OCI-LY7 (cell line): ENCODE measurements around the gene TAF11L5. TPM values are rescaled to one million over a fixed set of nuclear protein-coding genes. Genes with fewer than 3 reads are reported as not detected.
"Not testable (repeated sequence)": the region's sequence is repeated elsewhere in the genome, so short reads cannot be mapped to it uniquely, and the experiment has no call there.

ENCODE experiments used
- Bru-seq: library from RNA; stranded (reverse); fragments of 400-500 nt; gene quantifications from one replicate; lab custom pipeline; 2021; lab: Mats Ljungman, UMichigan
- BruChase-seq, 2 experiments: library from RNA; stranded (reverse); fragments of 400-500 nt; gene quantifications; one replicate each; lab custom pipeline; 2021; lab: Mats Ljungman, UMichigan
- BruUV-seq: library from RNA; stranded (reverse); fragments of 400-500 nt; replicated peaks from 2 replicates; lab custom pipeline; 2021; lab: Mats Ljungman, UMichigan
- CTCF ChIA-PET: fragments of 300-600 bp; sonication (Branson Sonifier 250); formaldehyde crosslinking; loops from one replicate; lab custom pipeline; 2022; ENCODE audit warnings: antibody characterized with exemption; ENCODE audit not compliant: unreplicated experiment; lab: Charles Lee
- POLR2A ChIA-PET: fragments of 300-600 bp; sonication (Branson Sonifier 250); formaldehyde crosslinking; loops from one replicate; lab custom pipeline; 2022; ENCODE audit warnings: antibody characterized with exemption; lab: Charles Lee
- DNase-seq: peaks from one replicate; pipeline ENCODE4 v3.0.0-alpha.2; 2015; ENCODE audit warnings: low spot score
- H2AFZ ChIP-seq: fragments of 200-600 bp; sonication (generic), shearing (Covaris generic); 2 replicates; pipeline ENCODE4 v1.6.1; 2014; ENCODE audit warnings: mild to moderate bottlenecking, antibody characterized with exemption, low read length, moderate library complexity
- H3K27ac ChIP-seq: fragments of 200-600 bp; sonication (generic); 2 replicates; pipeline ENCODE4 v1.5.1; 2014; ENCODE audit warnings: mixed run types, low read depth, mild to moderate bottlenecking, moderate library complexity, low read length, inconsistent platforms; ENCODE audit not compliant: poor library complexity, severe bottlenecking
- H3K36me3 ChIP-seq: fragments of 200-600 bp; sonication (generic); 2 replicates; pipeline ENCODE4 v1.6.1; 2014; ENCODE audit warnings: mild to moderate bottlenecking, antibody characterized with exemption, low read length, moderate library complexity, mixed read lengths; ENCODE audit not compliant: insufficient read depth
- H3K4me1 ChIP-seq: fragments of 200-600 bp; sonication (generic); 2 replicates; pipeline ENCODE4 v1.5.1; 2014; ENCODE audit warnings: mild to moderate bottlenecking, low read length; ENCODE audit not compliant: insufficient read depth, poor library complexity, severe bottlenecking
- H3K4me2 ChIP-seq: fragments of 200-600 bp; sonication (generic); 2 replicates; pipeline ENCODE4 v1.6.1; 2014; ENCODE audit warnings: mild to moderate bottlenecking, low read length
- H3K4me3 ChIP-seq: fragments of 200-600 bp; sonication (generic); 2 replicates; pipeline ENCODE4 v1.5.1; 2014; ENCODE audit warnings: mild to moderate bottlenecking, low read depth, low read length; ENCODE audit not compliant: poor library complexity, severe bottlenecking
- H3K79me2 ChIP-seq: fragments of 200-600 bp; sonication (generic); 2 replicates; pipeline ENCODE4 v1.6.1; 2016; ENCODE audit warnings: low read depth, mild to moderate bottlenecking, low read length, moderate library complexity, mixed read lengths; ENCODE audit not compliant: insufficient read depth
- H3K9me2 ChIP-seq: fragments of 200-600 bp; sonication (generic); 2 replicates; pipeline ENCODE4 v1.6.1; 2016; ENCODE audit warnings: mild to moderate bottlenecking, low read length, mixed read lengths; ENCODE audit not compliant: insufficient read depth
- H3K9me3 ChIP-seq: fragments of 200-600 bp; sonication (generic); 2 replicates; pipeline ENCODE4 v1.6.1; 2014; ENCODE audit warnings: mild to moderate bottlenecking, mixed run types, low read length, mixed read lengths
- H4K20me1 ChIP-seq: fragments of 200-600 bp; sonication (generic); 2 replicates; pipeline ENCODE4 v1.6.1; 2014; ENCODE audit warnings: mild to moderate bottlenecking, antibody characterized with exemption, low read length, moderate library complexity, mixed read lengths; ENCODE audit not compliant: insufficient read depth
- CTCF ChIP-seq: fragments of 200-600 bp; sonication (generic); conservative IDR thresholded peaks from 2 replicates; pipeline ENCODE4 v1.5.1; 2014; ENCODE audit warnings: mild to moderate bottlenecking, antibody characterized with exemption, low read length, moderate library complexity, mixed read lengths
- EZH2phosphoT487 ChIP-seq: fragments of 200-600 bp; sonication (generic); IDR thresholded peaks from 2 replicates; pipeline ENCODE4 v1.6.1; 2018; ENCODE audit warnings: low read depth, borderline replicate concordance, mild to moderate bottlenecking, mixed run types, antibody characterized with exemption, low read length, moderate library complexity, mixed read lengths
- intact Hi-C: fragments of 100-400 bp; cut with micrococcal nuclease; formaldehyde crosslinking; loops from one replicate; pipeline ENCODE4 v1.10.0; 2022; ENCODE audit not compliant: unreplicated experiment
- long read RNA-seq: library from polyadenylated mRNA; stranded (forward); transcript quantifications from one replicate; pipeline ENCODE4 v2.0.0, GENCODE V29; 2022
- total RNA-seq, 2 experiments: library from RNA; depleted of rRNA in 1 of 2; stranded (reverse); fragments of >200 nt in 1 of 2; shearing (Covaris generic) in 1 of 2; gene quantifications; 2 replicates each; pipeline ENCODE4 v1.2.3, GENCODE V29; 2014 to 2022

Gene TAF11L5
- total RNA-seq (2014; rRNA removed; shearing (Covaris generic)) (not detected in 2 replicates), total RNA-seq (2022) (not detected in 2 replicates), Bru-seq, nascent RNA (not detected), BruChase-seq, experiment 1, labeled RNA remaining after a 6-hour chase (not detected), BruChase-seq, experiment 2, labeled RNA remaining after a 2-hour chase (not detected)
- long read RNA-seq = 0 reads

- CTCF ChIA-PET, H3K4me2 ChIP-seq, BruUV-seq, H3K4me3 ChIP-seq, H3K79me2 ChIP-seq, intact Hi-C loops, H3K9me3 ChIP-seq, H3K4me1 ChIP-seq, DNase-seq, H3K9me2 ChIP-seq, H3K36me3 ChIP-seq, POLR2A ChIA-PET, H4K20me1 ChIP-seq, H3K27ac ChIP-seq, H2AFZ ChIP-seq: not testable (repeated sequence)
Measured at GRCh38 chr5:17524935-17525334, at the start of gene TAF11L5. TAF11L5 (plus strand) TSS chr5:17525235.

- Histone ChIP-seq H3K79me2 (no peaks in the 10 kb centered on the region), H3K4me3 (no peak overlapping the region), H3K9me3 (no peaks in the 10 kb centered on the region), H3K36me3 (no peaks in the 10 kb centered on the region), H3K4me1 (peaks cover 16% of the 10 kb centered on the region), H4K20me1 (no peaks in the 10 kb centered on the region), H2AFZ (0 out of 2 replicates have a peak overlapping the region, but pooled peaks have one; percentile 59), H3K4me2 (no peak overlapping the region), H3K9me2 (no peaks in the 10 kb centered on the region), H3K27ac (no peak overlapping the region)
- intact Hi-C loops = no loop called here
- TF ChIP-seq CTCF (no peak), EZH2phosphoT487 (no peak)
- no TSS peak for BruUV-seq
- ChIA-PET CTCF (no interaction called here), POLR2A (interaction anchor here (0.5 to 0.9 kb wide), 2 partner anchors 12 to 1548 kb away, joined by 4 to 5 read pairs; no protein-coding TSS in a partner anchor)
- no peak for DNase-seq
Measured at GRCh38 chr5:17477043-17477442, 48.0 kb upstream of the TAF11L5 start.

DNA sequence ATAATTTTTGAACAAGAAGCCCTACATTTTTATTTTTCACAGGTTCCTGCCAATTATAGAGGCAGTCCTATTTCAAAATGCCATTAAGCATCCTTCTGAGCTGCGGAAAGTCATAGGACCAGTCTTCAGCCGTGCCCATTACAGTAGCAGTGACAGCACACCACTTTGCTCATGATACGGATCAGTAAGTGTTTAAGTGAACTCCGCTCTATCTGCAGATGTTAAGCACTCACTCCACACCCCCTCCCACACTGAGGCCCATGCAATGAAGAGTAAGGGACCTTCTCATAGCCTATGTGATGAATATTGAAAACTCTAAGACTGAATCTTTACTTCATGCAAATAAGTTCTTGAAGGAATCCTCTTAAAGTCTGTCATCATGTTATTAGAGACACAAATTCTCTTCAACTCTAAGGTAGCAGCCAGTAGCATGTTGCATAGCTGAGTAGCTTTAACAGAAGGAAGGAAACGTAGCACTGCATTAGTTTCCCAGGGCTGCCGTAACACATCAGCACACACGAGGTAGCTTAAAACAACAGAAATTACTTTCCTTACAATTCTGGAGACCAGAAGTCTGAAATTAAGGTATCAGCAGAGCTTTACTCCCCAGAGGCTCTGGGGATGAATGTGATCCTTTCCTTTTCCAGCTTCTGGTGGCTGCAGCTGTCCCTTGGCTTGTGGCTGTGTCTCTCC is 47.3 kb upstream of the TAF11L5 start:
- Histone ChIP-seq H3K4me1 (peaks cover 16% of the 10 kb centered on the region), H3K4me3 (no peak overlapping the region), H3K79me2 (no peaks in the 10 kb centered on the region), H3K9me2 (no peaks in the 10 kb centered on the region), H2AFZ (peak overlapping the region; percentile 59), H3K27ac (no peak overlapping the region), H4K20me1 (no peaks in the 10 kb centered on the region), H3K9me3 (no peaks in the 10 kb centered on the region), H3K4me2 (no peak overlapping the region), H3K36me3 (no peaks in the 10 kb centered on the region)
- TF ChIP-seq EZH2phosphoT487 = no peak
- TF ChIP-seq CTCF = no peak
- peak; percentile 26 for DNase-seq
- intact Hi-C loops = no loop called here
- no TSS peak for BruUV-seq
- CTCF ChIA-PET = no interaction called here
- POLR2A ChIA-PET = interaction anchor here (0.7 to 1.0 kb wide), 2 partner anchors 8 to 104 kb away, joined by 3 to 4 read pairs; no protein-coding TSS in a partner anchor
